HepG2 (cell line): ENCODE results near the gene AHCYL2. TPM values are rescaled to one million over a fixed set of nuclear protein-coding genes. Genes with fewer than 3 reads are reported as not detected.
"Not testable (repeated sequence)": the region's sequence is repeated elsewhere in the genome, so short reads cannot be mapped to it uniquely, and the experiment has no call there.

Experiments
- ATAC-seq: fragments of 200-7000 bp; cut with Tn5 transposase; 3 replicates; pipeline ENCODE4 v1.9.1; 2020; ENCODE audit warnings: mild to moderate bottlenecking, moderate library complexity
- BruUV-seq: library from RNA; stranded (reverse); fragments of 400-500 nt; replicated peaks from 2 replicates; lab custom pipeline; 2021; lab: Mats Ljungman, UMichigan
- CTCF ChIA-PET: fragments of 300-600 bp; formaldehyde crosslinking; extraction: SDS; loops from one replicate; lab custom pipeline; 2021; ENCODE audit warnings: low total read pairs, inconsistent platforms, low intra/inter-chr PET ratio; lab: Yijun Ruan, JAX
- POLR2A ChIA-PET: fragments of 350-600 bp; sonication (Branson Sonifier 250); formaldehyde crosslinking; loops from one replicate; lab custom pipeline; 2020; ENCODE audit warnings: antibody characterized with exemption, inconsistent platforms; lab: Yijun Ruan, JAX
- DNase-seq: peaks from one replicate; pipeline ENCODE4 v3.0.0-alpha.2; 2015; ENCODE audit warnings: low spot score
- FAIRE-seq: peaks from 3 replicates; lab custom pipeline; 2011; peaks lifted over from hg19 to GRCh38; lab: Jason Lieb, UNC
- H2AFZ ChIP-seq: one replicate; pipeline ENCODE4 v1.6.1; 2011; ENCODE audit warnings: low read length, inconsistent platforms
- H3K27ac ChIP-seq: fragments of 300-600 bp; 3 replicates; pipeline ENCODE4 v1.8.0; 2011; ENCODE audit warnings: mixed run types, mild to moderate bottlenecking, mixed read lengths, low read length, inconsistent platforms; ENCODE audit not compliant: insufficient read depth; ENCODE audit errors: extremely low read length
- H3K27me3 ChIP-seq, 2 experiments: fragments of 200-600 bp in 1 of 2; 2 replicates in 1 of 2; 3 replicates in 1 of 2; pipeline versions ENCODE4 v1.6.0 to v1.8.0; 2011; ENCODE audit warnings: low read length in 2 of 2, mild to moderate bottlenecking in 2 of 2, moderate library complexity in 2 of 2, inconsistent platforms in 1 of 2; ENCODE audit not compliant: insufficient read depth in 2 of 2, control insufficient read depth in 1 of 2
- H3K36me3 ChIP-seq, 2 experiments: fragments of 200-600 bp in 1 of 2; replicated peaks in 1 of 2; 2 replicates in 1 of 2; 3 replicates in 1 of 2; pipeline versions ENCODE4 v1.5.1 to v1.8.0; 2011; ENCODE audit warnings: low read length in 2 of 2, inconsistent platforms in 1 of 2; ENCODE audit not compliant: insufficient read depth in 2 of 2, control insufficient read depth in 1 of 2
- H3K4me1 ChIP-seq: 2 replicates; pipeline ENCODE4 v1.5.1; 2012; ENCODE audit warnings: low read length, inconsistent platforms; ENCODE audit not compliant: insufficient read depth
- H3K4me2 ChIP-seq: 2 replicates; pipeline ENCODE4 v1.6.0; 2011; ENCODE audit warnings: low read depth, low read length, inconsistent platforms
- H3K4me3 ChIP-seq, 3 experiments: fragments of 200-600 bp in 1 of 3; sonication (generic), shearing (Covaris generic) in 1 of 3; replicated peaks in 1 of 3; 2 replicates each; pipeline ENCODE4 v1.5.1; 2011 to 2016; ENCODE audit warnings: low read length in 3 of 3, inconsistent platforms in 2 of 3, low read depth in 2 of 3, mild to moderate bottlenecking in 2 of 3, control low read depth in 1 of 3, mixed read lengths in 1 of 3; ENCODE audit not compliant: insufficient read depth in 1 of 3
- H3K79me2 ChIP-seq: one replicate; pipeline ENCODE4 v1.6.1; 2011; ENCODE audit warnings: low read length, inconsistent platforms; ENCODE audit not compliant: insufficient read depth
- H3K9ac ChIP-seq: 2 replicates; pipeline ENCODE4 v1.6.0; 2011; ENCODE audit warnings: mild to moderate bottlenecking, low read depth, low read length, inconsistent platforms; ENCODE audit not compliant: insufficient read depth
- H3K9me3 ChIP-seq: 2 replicates; pipeline ENCODE4 v1.5.1; 2012; ENCODE audit warnings: mild to moderate bottlenecking, low read length
- H4K20me1 ChIP-seq: 2 replicates; pipeline ENCODE4 v1.6.0; 2011; ENCODE audit warnings: inconsistent platforms, mild to moderate bottlenecking, low read length, moderate library complexity; ENCODE audit not compliant: insufficient read depth
- BCLAF1 ChIP-seq: fragments of 450-650 bp; IDR thresholded peaks from 2 replicates; pipeline ENCODE4 v1.6.1; 2017; ENCODE audit warnings: mild to moderate bottlenecking
- EZH2 ChIP-seq: conservative IDR thresholded peaks from 2 replicates; pipeline ENCODE4 v1.6.1; 2012; ENCODE audit warnings: mild to moderate bottlenecking, low read depth, low read length, moderate library complexity
- FOXJ3 ChIP-seq: sonication (generic); formaldehyde crosslinking; IDR thresholded peaks from 2 replicates; pipeline ENCODE4 v1.4.0; 2020; ENCODE audit warnings: missing genetic modification reagents, mild to moderate bottlenecking, borderline replicate concordance
- MTERF4 ChIP-seq: sonication (generic); formaldehyde crosslinking; IDR thresholded peaks from 2 replicates; pipeline ENCODE4 v1.8.0; 2023; ENCODE audit warnings: mild to moderate bottlenecking, missing genetic modification reagents
- NR3C1 ChIP-seq: sonication (generic); formaldehyde crosslinking; IDR thresholded peaks from 2 replicates; pipeline ENCODE4 v1.4.0; 2020; ENCODE audit warnings: missing genetic modification reagents
- RBFOX2 ChIP-seq: fragments of 200-400 bp; formaldehyde crosslinking; IDR thresholded peaks from 2 replicates; pipeline ENCODE4 v1.6.1; 2017; ENCODE audit warnings: low read depth, mild to moderate bottlenecking, low read length
- TBL1XR1 ChIP-seq: fragments of 150-350 bp; IDR thresholded peaks from 2 replicates; pipeline ENCODE4 v1.6.1; 2014; ENCODE audit warnings: borderline replicate concordance, low read length; ENCODE audit not compliant: partially characterized antibody
- U2AF2 ChIP-seq: fragments of 200-400 bp; formaldehyde crosslinking; IDR thresholded peaks from 2 replicates; pipeline ENCODE4 v1.6.1; 2017; ENCODE audit warnings: low read depth, mild to moderate bottlenecking, low read length
- ZNF407 ChIP-seq: sonication (generic); formaldehyde crosslinking; IDR thresholded peaks from one replicate; pipeline ENCODE4 v1.5.1; 2020; ENCODE audit warnings: mild to moderate bottlenecking, missing genetic modification reagents; ENCODE audit errors: not compliant biosample characterization
- ZNF841 ChIP-seq: sonication (generic); formaldehyde crosslinking; IDR thresholded peaks from 2 replicates; pipeline ENCODE4 v1.8.1; 2023; ENCODE audit warnings: missing genetic modification reagents, borderline replicate concordance
- WGBS: methylation state at CpG from one replicate; pipeline ENCODE4 v1.1.6; 2017; ENCODE audit warnings: low lambda C conversion rate; 5-methylcytosine and 5-hydroxymethylcytosine counted together
- in situ Hi-C: cut with HindIII; loops from 2 replicates; pipeline ENCODE4 v1.10.0; 2017; ENCODE audit warnings: low pct_unique_long_range_greater_than_20kb; ENCODE audit not compliant: extremely low pct_ligation_motif_present
- intact Hi-C: fragments of 100-400 bp; cut with micrococcal nuclease; formaldehyde crosslinking; loops from one replicate; pipeline ENCODE4 v1.10.0; 2022; ENCODE audit not compliant: unreplicated experiment
- polyA plus RNA-seq, 8 experiments: library from polyadenylated mRNA; depleted of rRNA in 3 of 8; stranded (reverse) in 7 of 8; unstranded in 1 of 8; fragments of >200 nt; fragmentation: Illumina TruSeq in 4 of 8; extraction: Trizol in 4 of 8; gene quantifications; 2 replicates each; pipeline versions ENCODE4 v1.2.1 to v1.2.3, GENCODE V29; 2011 to 2016; ENCODE audit warnings: low read depth in 4 of 8, missing spikeins in 1 of 8, mixed read lengths in 1 of 8; ENCODE audit not compliant: insufficient read depth in 1 of 8
- total RNA-seq, 5 experiments: library from RNA; depleted of rRNA; stranded (reverse); fragments of >200 nt; fragmentation: Illumina TruSeq; extraction: Trizol; gene quantifications; 2 replicates each; pipeline ENCODE4 v1.2.3, GENCODE V29; 2016; ENCODE audit warnings: low read depth in 1 of 5

The AHCYL2 gene
- total and polyA plus RNA-seq, 2 of the 13 experiments (the other 11 are each of a cell fraction or from before 2014, with no cell fraction given): 9.5 to 14.7 TPM

GRCh38 chr7:129252128-129252527 is 27.3 kb downstream of the AHCYL2 start (continued):
- TF ChIP-seq U2AF2 (no peak), EZH2 (no peak), BCLAF1 (no peak), MTERF4 (CRISPR knock-in tag) (no peak), ZNF841 (CRISPR knock-in tag) (no peak), RBFOX2 (no peak), ZNF407 (CRISPR knock-in tag) (no peak), FOXJ3 (CRISPR knock-in tag) (no peak), NR3C1 (CRISPR knock-in tag) (no peak), TBL1XR1 (no peak)

- H4K20me1 ChIP-seq, H3K4me2 ChIP-seq, POLR2A ChIA-PET, H3K36me3 ChIP-seq, H3K4me1 ChIP-seq, intact Hi-C loops, FAIRE-seq, DNase-seq, H3K27ac ChIP-seq, H3K79me2 ChIP-seq, CTCF ChIA-PET, BruUV-seq, H3K9ac ChIP-seq, H3K9me3 ChIP-seq, H2AFZ ChIP-seq, H3K27me3 ChIP-seq, H3K4me3 ChIP-seq, ATAC-seq, in situ Hi-C loops: not testable (repeated sequence)
- 98% methylated on average over 5 of the region's 5 CpGs for WGBS
These were observed 27.8 kb downstream of the AHCYL2 start for GRCh38 chr7:129252603-129253002.
